OCI-LY3 (cell line): ENCODE measurements around the gene GTF3C5.

Experiments used
- H2AFZ ChIP-seq: fragments of 200-600, 300-600 bp; shearing (Covaris generic); 2 replicates; pipeline ENCODE4 v1.6.0; 2014; ENCODE audit warnings: antibody characterized with exemption, low read depth, low read length
- H3K27ac ChIP-seq: fragments of 200-600, 300-600 bp; sonication (generic); 2 replicates; pipeline ENCODE4 v1.5.1; 2014; ENCODE audit warnings: mild to moderate bottlenecking, low read length, moderate library complexity, mixed read lengths
- H3K27me3 ChIP-seq: fragments of 200-600, 300-600 bp; sonication (generic); 2 replicates; pipeline ENCODE4 v1.6.1; 2014; ENCODE audit warnings: low read depth, low read length, mixed read lengths
- H3K36me3 ChIP-seq: fragments of 200-600, 300-600 bp; sonication (generic); replicated peaks from 2 replicates; pipeline ENCODE3; 2014; ENCODE audit warnings: low read depth, low read length, mixed read lengths
- H3K4me1 ChIP-seq: fragments of 300-600, 200-600 bp; sonication (generic); 2 replicates; pipeline ENCODE4 v1.6.1; 2014; ENCODE audit warnings: low read length, mixed read lengths
- H3K4me2 ChIP-seq: fragments of 200-600, 300-600 bp; sonication (generic); 2 replicates; pipeline ENCODE4 v1.6.1; 2014; ENCODE audit warnings: low read length, mixed read lengths
- H3K4me3 ChIP-seq: fragments of 300-600, 200-600 bp; sonication (generic); 2 replicates; pipeline ENCODE4 v1.5.1; 2014; ENCODE audit warnings: antibody characterized with exemption, mild to moderate bottlenecking, low read length, moderate library complexity
- H3K79me2 ChIP-seq: fragments of 300-600, 200-600 bp; shearing (Covaris generic); 2 replicates; pipeline ENCODE4 v1.6.1; 2014; ENCODE audit warnings: mild to moderate bottlenecking, low read length, mixed read lengths
- H3K9ac ChIP-seq: fragments of 300-600, 200-600 bp; shearing (Covaris generic); 2 replicates; pipeline ENCODE4 v1.6.0; 2014; ENCODE audit warnings: mild to moderate bottlenecking, low read length, moderate library complexity
- H3K9me3 ChIP-seq: fragments of 200-600, 300-600 bp; shearing (Covaris generic); 2 replicates; pipeline ENCODE4 v1.6.1; 2014; ENCODE audit warnings: low read length, mixed read lengths; ENCODE audit not compliant: insufficient read depth
- H4K20me1 ChIP-seq: fragments of 200-600, 300-600 bp; sonication (generic); 2 replicates; pipeline ENCODE4 v1.6.1; 2016; ENCODE audit warnings: low read length, mixed read lengths; ENCODE audit not compliant: insufficient read depth
- EZH2phosphoT487 ChIP-seq: fragments of 200-600 bp; shearing (Covaris generic); IDR thresholded peaks from 2 replicates; pipeline ENCODE4 v1.6.1; 2018; ENCODE audit warnings: antibody characterized with exemption, mixed run types, low read depth
- TF ChIP-seq, protein P1 (sequence below): fragments of 200-600, 300-600 bp; sonication (generic); IDR thresholded peaks from 2 replicates; pipeline ENCODE4 v1.5.1; 2014; ENCODE audit warnings: antibody characterized with exemption, low read length, low read depth

Gene GTF3C5

DNA sequence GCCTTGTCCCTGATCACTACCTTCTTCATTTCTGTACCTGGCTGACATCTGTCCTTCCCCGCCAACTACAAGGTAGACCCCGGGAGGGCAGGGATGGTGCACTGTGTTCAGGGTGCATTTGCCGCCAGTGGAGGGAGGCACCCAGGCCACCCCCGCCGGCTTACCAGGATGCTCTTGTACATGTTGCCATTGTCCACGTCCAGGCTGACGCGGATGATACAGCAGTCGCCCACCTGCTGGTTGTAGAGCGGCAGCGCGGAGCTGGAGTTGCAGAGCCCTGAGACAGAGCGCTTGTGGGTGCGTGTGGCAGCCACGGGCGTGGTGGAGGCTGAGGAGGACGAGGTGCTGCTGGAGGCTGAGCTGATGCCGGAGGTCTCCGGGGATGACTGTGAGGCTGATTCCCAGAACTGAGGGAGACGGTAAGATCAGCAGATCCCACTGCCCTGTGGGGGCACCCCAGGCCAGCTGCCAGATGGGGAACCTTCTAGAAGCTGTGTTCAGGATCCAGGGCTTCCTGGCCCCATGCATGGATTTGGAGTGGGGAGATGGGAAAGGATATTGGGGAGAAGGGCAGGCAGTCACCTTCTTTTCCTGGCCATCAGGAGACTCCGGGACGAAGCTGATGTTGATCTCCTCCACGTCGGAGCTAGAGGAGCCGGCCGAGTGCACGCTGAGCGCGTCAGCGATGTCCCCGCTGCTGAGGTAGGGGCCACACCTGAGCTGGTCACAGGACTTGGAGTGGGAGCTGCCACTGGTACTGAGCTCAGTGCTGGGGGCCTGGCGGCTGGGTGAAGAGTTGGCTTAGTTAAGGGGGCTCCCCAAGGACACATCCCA, 70.8 kb downstream of the GTF3C5 start:
- Histone ChIP-seq H3K27ac (no peak overlapping the region), H2AFZ (no peak overlapping the region), H3K4me2 (no peak overlapping the region), H3K27me3 (no peaks in the 10 kb centered on the region), H3K9ac (no peak overlapping the region), H3K4me1 (no peaks in the 10 kb centered on the region), H3K36me3 (peaks cover 41% of the 10 kb centered on the region), H3K79me2 (no peaks in the 10 kb centered on the region), H3K9me3 (peaks cover 3% of the 10 kb centered on the region; the same call in 1 of the 2 replicates), H4K20me1 (no peaks in the 10 kb centered on the region), H3K4me3 (no peak overlapping the region)
- TF ChIP-seq, protein P1, sequence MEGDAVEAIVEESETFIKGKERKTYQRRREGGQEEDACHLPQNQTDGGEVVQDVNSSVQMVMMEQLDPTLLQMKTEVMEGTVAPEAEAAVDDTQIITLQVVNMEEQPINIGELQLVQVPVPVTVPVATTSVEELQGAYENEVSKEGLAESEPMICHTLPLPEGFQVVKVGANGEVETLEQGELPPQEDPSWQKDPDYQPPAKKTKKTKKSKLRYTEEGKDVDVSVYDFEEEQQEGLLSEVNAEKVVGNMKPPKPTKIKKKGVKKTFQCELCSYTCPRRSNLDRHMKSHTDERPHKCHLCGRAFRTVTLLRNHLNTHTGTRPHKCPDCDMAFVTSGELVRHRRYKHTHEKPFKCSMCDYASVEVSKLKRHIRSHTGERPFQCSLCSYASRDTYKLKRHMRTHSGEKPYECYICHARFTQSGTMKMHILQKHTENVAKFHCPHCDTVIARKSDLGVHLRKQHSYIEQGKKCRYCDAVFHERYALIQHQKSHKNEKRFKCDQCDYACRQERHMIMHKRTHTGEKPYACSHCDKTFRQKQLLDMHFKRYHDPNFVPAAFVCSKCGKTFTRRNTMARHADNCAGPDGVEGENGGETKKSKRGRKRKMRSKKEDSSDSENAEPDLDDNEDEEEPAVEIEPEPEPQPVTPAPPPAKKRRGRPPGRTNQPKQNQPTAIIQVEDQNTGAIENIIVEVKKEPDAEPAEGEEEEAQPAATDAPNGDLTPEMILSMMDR, result no peak
- no peak for TF ChIP-seq EZH2phosphoT487

- H3K9me3 ChIP-seq, result no peaks in the 10 kb centered on the region
- no peaks in the 10 kb centered on the region; the same call in 1 of the 2 replicates for H4K20me1 ChIP-seq
- TF ChIP-seq, protein P1, result no peak
- no peak for TF ChIP-seq EZH2phosphoT487
- no peak overlapping the region for H3K4me3 ChIP-seq
- H3K36me3 ChIP-seq, result peaks cover 35% of the 10 kb centered on the region
- no peak overlapping the region for H2AFZ ChIP-seq
- H3K79me2 ChIP-seq, result no peaks in the 10 kb centered on the region
- H3K9ac ChIP-seq, result no peak overlapping the region
- H3K4me2 ChIP-seq, result no peak overlapping the region
- H3K4me1 ChIP-seq, result no peaks in the 10 kb centered on the region
- no peaks in the 10 kb centered on the region for H3K27me3 ChIP-seq
- H3K27ac ChIP-seq, result no peak overlapping the region
Observed at GRCh38 chr9:133102190-133103021, 71.6 kb downstream of the GTF3C5 start.

DNA sequence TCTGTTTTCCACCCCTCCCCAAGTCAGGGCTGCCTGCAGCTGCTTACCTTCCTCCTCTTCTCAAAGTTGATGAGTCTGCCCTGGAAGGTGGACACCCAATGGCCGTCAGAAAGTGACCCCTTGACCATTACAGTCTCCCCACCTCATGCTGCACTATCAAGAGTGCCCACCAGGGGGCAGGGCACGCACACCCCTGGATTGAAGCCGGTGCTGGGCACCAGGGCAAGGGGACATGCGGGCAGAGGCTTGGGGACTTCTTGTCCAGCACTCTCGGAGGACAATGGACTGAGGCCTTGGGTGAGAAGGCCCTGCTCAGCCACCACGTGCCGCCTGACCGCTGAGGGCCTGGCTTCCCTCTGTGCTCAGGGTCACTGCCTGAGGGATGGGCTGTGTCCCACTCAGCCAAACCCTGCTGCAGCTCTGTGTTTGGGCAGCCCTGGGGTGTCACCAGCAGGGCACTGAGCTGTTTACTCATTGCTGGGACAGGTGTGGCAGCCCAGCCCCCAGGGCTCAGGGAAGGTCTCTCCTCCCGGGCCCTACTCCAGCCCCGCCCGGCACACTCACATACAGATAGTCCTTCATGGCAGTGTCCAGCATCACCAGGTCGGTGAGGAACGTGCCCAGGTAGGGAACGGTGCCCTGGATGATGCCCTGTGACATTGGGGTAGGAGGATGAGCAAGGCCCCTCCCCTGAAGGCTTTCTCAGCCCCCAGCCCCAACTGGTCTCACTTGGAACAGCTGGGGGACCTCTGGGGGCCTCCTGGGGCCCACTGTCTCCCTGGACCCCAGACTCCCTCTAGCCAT, 72.6 kb downstream of the GTF3C5 start:
- TF ChIP-seq, protein P1, result peak; percentile 86
- no peak for TF ChIP-seq EZH2phosphoT487
- Histone ChIP-seq H4K20me1 (no peaks in the 10 kb centered on the region; the same call in 1 of the 2 replicates), H3K4me1 (no peaks in the 10 kb centered on the region), H3K36me3 (peaks cover 31% of the 10 kb centered on the region), H3K27me3 (no peaks in the 10 kb centered on the region), H3K27ac (no peak overlapping the region), H3K4me2 (no peak overlapping the region), H2AFZ (no peak overlapping the region), H3K9me3 (no peaks in the 10 kb centered on the region), H3K9ac (no peak overlapping the region), H3K79me2 (no peaks in the 10 kb centered on the region), H3K4me3 (no peak overlapping the region)
